PC-3 (cell line): ENCODE measurements around the gene EPN1. TPM values are rescaled to one million over a fixed set of nuclear protein-coding genes. Genes with fewer than 3 reads are reported as not detected.
"Not testable (repeated sequence)": the region's sequence is repeated elsewhere in the genome, so short reads cannot be mapped to it uniquely, and the experiment has no call there.

Experiments
- ATAC-seq: fragments of 200-7000 bp; cut with Tn5 transposase; 2 replicates; pipeline ENCODE4 v1.9.1; 2020; ENCODE audit warnings: mild to moderate bottlenecking, moderate library complexity
- BruUV-seq: library from RNA; stranded (reverse); fragments of 400-500 nt; replicated peaks from 2 replicates; lab custom pipeline; 2021; lab: Mats Ljungman, UMichigan
- CTCF ChIA-PET: fragments of 300-600 bp; sonication (Branson Sonifier 250); formaldehyde crosslinking; loops from one replicate; lab custom pipeline; 2022; ENCODE audit warnings: antibody characterized with exemption; lab: Charles Lee
- POLR2A ChIA-PET: fragments of 300-600 bp; sonication (Branson Sonifier 250); formaldehyde crosslinking; loops from one replicate; lab custom pipeline; 2022; ENCODE audit warnings: antibody characterized with exemption; ENCODE audit not compliant: unreplicated experiment; lab: Charles Lee
- DNase-seq: peaks from one replicate; pipeline ENCODE4 v3.0.0-alpha.2; 2015
- H2AFZ ChIP-seq: fragments of 300-600 bp; sonication (generic); 2 replicates; pipeline ENCODE4 v1.6.0; 2016; ENCODE audit warnings: antibody characterized with exemption, low read length
- H3F3A ChIP-seq: fragments of 300-600 bp; sonication (generic); one replicate; pipeline ENCODE4 v1.6.0; 2017; ENCODE audit warnings: antibody characterized with exemption, low read length, control low read depth, mild to moderate bottlenecking; ENCODE audit not compliant: unreplicated experiment
- H3K27ac ChIP-seq: fragments of 300-600 bp; sonication (generic); 2 replicates; pipeline ENCODE4 v1.5.1; 2016; ENCODE audit warnings: mild to moderate bottlenecking, low read length
- H3K27me3 ChIP-seq: fragments of 300-600 bp; sonication (generic); 2 replicates; pipeline ENCODE4 v1.6.1; 2016; ENCODE audit warnings: low read length, mixed read lengths
- H3K36me3 ChIP-seq: fragments of 300-600 bp; sonication (generic); 2 replicates; pipeline ENCODE4 v1.6.1; 2016; ENCODE audit warnings: low read depth, mixed run types, low read length, mixed read lengths
- H3K4me1 ChIP-seq: fragments of 300-600 bp; sonication (generic); 2 replicates; pipeline ENCODE4 v1.5.1; 2016; ENCODE audit warnings: low read length; ENCODE audit not compliant: insufficient read depth
- H3K4me2 ChIP-seq: fragments of 300-600 bp; sonication (generic); 2 replicates; pipeline ENCODE4 v1.6.0; 2016; ENCODE audit warnings: low read length
- H3K4me3 ChIP-seq: fragments of 300-600 bp; sonication (generic); 2 replicates; pipeline ENCODE4 v1.5.1; 2016; ENCODE audit warnings: mild to moderate bottlenecking, low read length, mixed read lengths
- H3K79me2 ChIP-seq: fragments of 300-600 bp; sonication (generic); 2 replicates; pipeline ENCODE4 v1.6.1; 2017; ENCODE audit warnings: low read length, mixed read lengths
- H3K9ac ChIP-seq: fragments of 300-600 bp; sonication (generic); 2 replicates; pipeline ENCODE4 v1.6.0; 2016; ENCODE audit warnings: mild to moderate bottlenecking, low read length
- H3K9me2 ChIP-seq: fragments of 300-600 bp; sonication (generic); replicated peaks from 2 replicates; pipeline ENCODE4 v1.6.1; 2016; ENCODE audit warnings: mixed run types, low read length, mixed read lengths
- H3K9me3 ChIP-seq: fragments of 300-600 bp; sonication (generic); 2 replicates; pipeline ENCODE4 v1.6.1; 2016; ENCODE audit warnings: low read length, mixed read lengths
- H4K20me1 ChIP-seq: fragments of 300-600 bp; sonication (generic); 2 replicates; pipeline ENCODE4 v1.6.1; 2016; ENCODE audit warnings: low read length, mixed read lengths
- CTCF ChIP-seq: fragments of 300-600 bp; sonication (generic); conservative IDR thresholded peaks from 2 replicates; pipeline ENCODE4 v1.5.1; 2017; ENCODE audit warnings: antibody characterized with exemption, low read depth, mild to moderate bottlenecking, low read length
- EZH2 ChIP-seq: fragments of 300-600 bp; sonication (generic); IDR thresholded peaks from one replicate; pipeline ENCODE4 v1.6.1; 2017; ENCODE audit warnings: antibody characterized with exemption, mild to moderate bottlenecking, low read length; ENCODE audit not compliant: unreplicated experiment
- EZH2phosphoT487 ChIP-seq: fragments of 300-600 bp; sonication (generic); IDR thresholded peaks from 2 replicates; pipeline ENCODE4 v1.6.1; 2018; ENCODE audit warnings: mild to moderate bottlenecking, antibody characterized with exemption, low read length, borderline replicate concordance
- intact Hi-C: fragments of 100-400 bp; cut with micrococcal nuclease; formaldehyde crosslinking; loops from 2 replicates; pipeline ENCODE4 v1.9.0; 2023
- total RNA-seq: library from RNA; depleted of rRNA; stranded (reverse); fragments of >200 nt; gene quantifications from 2 replicates; pipeline ENCODE4 v1.2.3, GENCODE V29; 2014

EPN1 gene
- total RNA-seq, 1 experiment from 2014 or later, result 203 TPM

- DNase-seq (no peak), ATAC-seq (no peak)
- TF ChIP-seq EZH2, result no peak
- TF ChIP-seq CTCF, result no peak
- no peak for TF ChIP-seq EZH2phosphoT487
- H3K4me3 ChIP-seq, result no peak overlapping the region
- H3K27ac ChIP-seq, result no peak overlapping the region
- no peaks in the 10 kb centered on the region for H3K9me2 ChIP-seq
- no peak overlapping the region for H3K4me2 ChIP-seq
- H3K79me2 ChIP-seq, result no peaks in the 10 kb centered on the region
- ChIA-PET POLR2A (no interaction called here), CTCF (interaction anchor here (0.6 kb wide), 1 partner anchor 1740 kb away, joined by 7 read pairs; no protein-coding TSS in a partner anchor)
- intact Hi-C loops, result no loop called here
- no peaks in the 10 kb centered on the region for H3K4me1 ChIP-seq
- no peaks in the 10 kb centered on the region for H4K20me1 ChIP-seq
- no peak overlapping the region for H2AFZ ChIP-seq
- H3K9me3 ChIP-seq, result 0 out of 2 replicates have a peak, but pooled peaks cover 7% of the 10 kb centered on the region
- no peaks in the 10 kb centered on the region for H3K36me3 ChIP-seq
- H3K27me3 ChIP-seq, result peaks cover 62% of the 10 kb centered on the region
- no peak overlapping the region for H3K9ac ChIP-seq
- H3F3A ChIP-seq, result no peaks in the 10 kb centered on the region
- no TSS peak for BruUV-seq
Observed at GRCh38 chr19:55720214-55720746, 45.3 kb downstream of the EPN1 start.

GRCh38 chr19:55720801-55721200, 45.8 kb downstream of the EPN1 start:
- no peaks in the 10 kb centered on the region for H3F3A ChIP-seq
- peaks cover 59% of the 10 kb centered on the region for H3K27me3 ChIP-seq
- TF ChIP-seq EZH2phosphoT487, result no peak
- no peak for TF ChIP-seq EZH2
- no peak for TF ChIP-seq CTCF
- H3K9me3 ChIP-seq, result 0 out of 2 replicates have a peak, but pooled peaks cover 7% of the 10 kb centered on the region
- no peaks in the 10 kb centered on the region for H4K20me1 ChIP-seq
- DNase-seq, result no peak
- intact Hi-C loops, result no loop called here
- ChIA-PET CTCF (no interaction called here), POLR2A (no interaction called here)
- H3K4me1 ChIP-seq, result no peaks in the 10 kb centered on the region
- no peaks in the 10 kb centered on the region for H3K9me2 ChIP-seq
- no peaks in the 10 kb centered on the region for H3K36me3 ChIP-seq
- H3K4me2 ChIP-seq, result no peak overlapping the region
- no peaks in the 10 kb centered on the region for H3K79me2 ChIP-seq
- no peak overlapping the region for H3K27ac ChIP-seq
- H2AFZ ChIP-seq, result no peak overlapping the region
- BruUV-seq, result no TSS peak
- ATAC-seq, result no peak
- H3K4me3 ChIP-seq, result no peak overlapping the region
- H3K9ac ChIP-seq, result no peak overlapping the region

- POLR2A ChIA-PET, result no interaction called here
- no TSS peak for BruUV-seq
Observed at GRCh38 chr19:55723491-55723890, 48.5 kb downstream of the EPN1 start.

GRCh38 chr19:55730378-55730777, 55.4 kb downstream of the EPN1 start:
- H3K36me3 ChIP-seq, CTCF ChIA-PET, DNase-seq, H3K9me2 ChIP-seq, H3K79me2 ChIP-seq, H3K9ac ChIP-seq, ATAC-seq, intact Hi-C loops, H2AFZ ChIP-seq, POLR2A ChIA-PET, H4K20me1 ChIP-seq, H3K9me3 ChIP-seq, H3K27ac ChIP-seq, BruUV-seq, H3K4me1 ChIP-seq, H3K4me2 ChIP-seq, H3K4me3 ChIP-seq, H3F3A ChIP-seq: not testable (repeated sequence)
- peaks cover 61% of the 10 kb centered on the region for H3K27me3 ChIP-seq

More at GRCh38 chr19:55723491-55723890, 48.5 kb downstream of the EPN1 start:
- DNase-seq (no peak), ATAC-seq (no peak)
- H3K9me2 ChIP-seq, result no peaks in the 10 kb centered on the region
- intact Hi-C loops, result no loop called here
- CTCF ChIA-PET, result no interaction called here
- no peaks in the 10 kb centered on the region for H3K4me1 ChIP-seq
- no peaks in the 10 kb centered on the region for H3F3A ChIP-seq
- H3K9me3 ChIP-seq, result 0 out of 2 replicates have a peak, but pooled peaks cover 7% of the 10 kb centered on the region
- no peak overlapping the region for H2AFZ ChIP-seq
- no peak overlapping the region for H3K4me2 ChIP-seq
- H3K9ac ChIP-seq, result no peak overlapping the region
- no peaks in the 10 kb centered on the region for H4K20me1 ChIP-seq
- H3K27me3 ChIP-seq, result peaks cover 58% of the 10 kb centered on the region
- H3K27ac ChIP-seq, result no peak overlapping the region
- no peak overlapping the region for H3K4me3 ChIP-seq
- H3K36me3 ChIP-seq, result no peaks in the 10 kb centered on the region
- TF ChIP-seq CTCF, result no peak
- no peak for TF ChIP-seq EZH2phosphoT487
- TF ChIP-seq EZH2, result no peak
- H3K79me2 ChIP-seq, result no peaks in the 10 kb centered on the region
